Measurements from ENCODE around the gene SLC35F3.
"Not testable (repeated sequence)": the region's sequence is repeated elsewhere in the genome, so short reads cannot be mapped to it uniquely, and the experiment has no call there.

SLC35F3 gene

GRCh38 chr1:234127026-234127671 is 222.7 kb downstream of the SLC35F3 start:
- no peak for DNase-seq (ENCODE audit: extremely low spot score, insufficient read length, low read depth)
- FAIRE-seq: no peak

GRCh38 chr1:234132795-234133194 is 228.3 kb downstream of the SLC35F3 start:
- FAIRE-seq: no peak

GRCh38 chr1:234134878-234135277 is 230.4 kb downstream of the SLC35F3 start:
- DNase-seq (ENCODE audit: extremely low spot score, insufficient read length, low read depth) (no peak), FAIRE-seq (no peak)

More at GRCh38 chr1:234132795-234133194, 228.3 kb downstream of the SLC35F3 start:
- no peak for DNase-seq (ENCODE audit: extremely low spot score, insufficient read length, low read depth)

- DNase-seq (ENCODE audit: extremely low spot score, insufficient read length, low read depth) (no peak), FAIRE-seq (no peak)
Measured at GRCh38 chr1:234135501-234135900, 231.0 kb downstream of the SLC35F3 start.

- FAIRE-seq: no peak
Measured at GRCh38 chr1:234136073-234136472, 231.6 kb downstream of the SLC35F3 start.

GRCh38 chr1:234139966-234140365 is 235.5 kb downstream of the SLC35F3 start:
- FAIRE-seq: no peak

More at GRCh38 chr1:234136073-234136472, 231.6 kb downstream of the SLC35F3 start:
- no peak for DNase-seq (ENCODE audit: extremely low spot score, insufficient read length, low read depth)

GRCh38 chr1:234140388-234140787 is 235.9 kb downstream of the SLC35F3 start:
- DNase-seq (ENCODE audit: extremely low spot score, insufficient read length, low read depth) (no peak), FAIRE-seq (no peak)

More at GRCh38 chr1:234139966-234140365, 235.5 kb downstream of the SLC35F3 start:
- DNase-seq (ENCODE audit: extremely low spot score, insufficient read length, low read depth): no peak

- no peak for FAIRE-seq
- DNase-seq (ENCODE audit: extremely low spot score, insufficient read length, low read depth): no peak
Measured at GRCh38 chr1:234141006-234141405, 236.5 kb downstream of the SLC35F3 start.

- DNase-seq (ENCODE audit: extremely low spot score, insufficient read length, low read depth): no peak
- FAIRE-seq: no peak
Measured at GRCh38 chr1:234143681-234144080, 239.2 kb downstream of the SLC35F3 start.

GRCh38 chr1:234144901-234145300 is 240.4 kb downstream of the SLC35F3 start:
- FAIRE-seq (no peak), DNase-seq (ENCODE audit: extremely low spot score, insufficient read length, low read depth) (no peak)

- DNase-seq (ENCODE audit: extremely low spot score, insufficient read length, low read depth) (no peak), FAIRE-seq (no peak)
Measured at GRCh38 chr1:234148350-234148749, 243.9 kb downstream of the SLC35F3 start.

GRCh38 chr1:234148816-234149215 is 244.3 kb downstream of the SLC35F3 start:
- DNase-seq (ENCODE audit: extremely low spot score, insufficient read length, low read depth): no peak
- no peak for FAIRE-seq

GRCh38 chr1:234149217-234149616 is 244.7 kb downstream of the SLC35F3 start:
- no peak for FAIRE-seq
- DNase-seq (ENCODE audit: extremely low spot score, insufficient read length, low read depth): no peak

GRCh38 chr1:234150892-234151291 is 246.4 kb downstream of the SLC35F3 start:
- DNase-seq (ENCODE audit: extremely low spot score, insufficient read length, low read depth) (no peak), FAIRE-seq (no peak)

- DNase-seq (ENCODE audit: extremely low spot score, insufficient read length, low read depth); FAIRE-seq: not testable (repeated sequence)
Measured at GRCh38 chr1:234152344-234152743, 247.9 kb downstream of the SLC35F3 start.

GRCh38 chr1:234154320-234155251 is 250.1 kb downstream of the SLC35F3 start:
- DNase-seq (ENCODE audit: extremely low spot score, insufficient read length, low read depth) (peak; percentile 18), FAIRE-seq (peak; percentile 76)

GRCh38 chr1:234162661-234163060 is 258.2 kb downstream of the SLC35F3 start:
- DNase-seq (ENCODE audit: extremely low spot score, insufficient read length, low read depth) (no peak), FAIRE-seq (no peak)

- FAIRE-seq: no peak
- no peak for DNase-seq (ENCODE audit: extremely low spot score, insufficient read length, low read depth)
Measured at GRCh38 chr1:234163267-234163919, 258.9 kb downstream of the SLC35F3 start.

- FAIRE-seq (no peak), DNase-seq (ENCODE audit: extremely low spot score, insufficient read length, low read depth) (no peak)
Measured at GRCh38 chr1:234164098-234164709, 259.7 kb downstream of the SLC35F3 start.

- FAIRE-seq (no peak), DNase-seq (ENCODE audit: extremely low spot score, insufficient read length, low read depth) (no peak)
Measured at GRCh38 chr1:234168061-234168724, 263.7 kb downstream of the SLC35F3 start.

Data from GM18507 (cell line).